SK-N-SH (cell line): Measurements from ENCODE around the gene CFAP97. TPM values are rescaled to one million over a fixed set of nuclear protein-coding genes. Genes with fewer than 3 reads are reported as not detected.

ENCODE experiments used
- CTCF ChIA-PET: fragments of 300-600, 350-600 bp; formaldehyde crosslinking; extraction: SDS; loops from one replicate; lab custom pipeline; 2021; lab: Yijun Ruan, JAX
- POLR2A ChIA-PET: fragments of 350-600 bp; sonication (Branson Sonifier 250); formaldehyde crosslinking; extraction: SDS; loops from one replicate; lab custom pipeline; 2020; ENCODE audit warnings: antibody characterized with exemption, inconsistent platforms; lab: Yijun Ruan, JAX
- DNase-seq: peaks from one replicate; pipeline ENCODE4 v3.0.0; 2012
- H2AFZ ChIP-seq: fragments of 200-600 bp; sonication (generic); 2 replicates; pipeline ENCODE4 v1.8.1; 2016; ENCODE audit warnings: antibody characterized with exemption, mild to moderate bottlenecking, low read depth
- H3F3A ChIP-seq: fragments of 200-600 bp; sonication (generic); replicated peaks from 2 replicates; pipeline ENCODE3; 2016; ENCODE audit warnings: antibody characterized with exemption, mild to moderate bottlenecking; ENCODE audit not compliant: insufficient read depth
- H3K27ac ChIP-seq, 2 experiments: fragments of 200-500 bp in 1 of 2; fragments of 200-600 bp in 1 of 2; sonication (Bioruptor generic) in 1 of 2; sonication (generic), shearing (Covaris generic) in 1 of 2; 2 replicates each; pipeline versions ENCODE4 v1.5.1 to v1.6.1; 2014 to 2016; ENCODE audit warnings: low read depth in 2 of 2, inconsistent platforms in 1 of 2, low read length in 1 of 2, mild to moderate bottlenecking in 1 of 2, mixed read lengths in 1 of 2
- H3K27me3 ChIP-seq: fragments of 200-600 bp; sonication (generic), shearing (Covaris generic); 2 replicates; pipeline ENCODE4 v1.6.1; 2016; ENCODE audit warnings: mixed run types; ENCODE audit not compliant: insufficient read depth
- H3K36me3 ChIP-seq, 2 experiments: fragments of 200-500 bp in 1 of 2; fragments of 200-600 bp in 1 of 2; sonication (Bioruptor generic) in 1 of 2; sonication (generic) in 1 of 2; replicated peaks in 1 of 2; 2 replicates each; pipeline versions ENCODE3 to v1.5.1; 2014 to 2016; ENCODE audit warnings: low read length in 1 of 2, mild to moderate bottlenecking in 1 of 2; ENCODE audit not compliant: insufficient read depth in 2 of 2, control insufficient read depth in 1 of 2
- H3K4me1 ChIP-seq, 2 experiments: fragments of 200-500 bp in 1 of 2; fragments of 200-600 bp in 1 of 2; sonication (Bioruptor generic) in 1 of 2; sonication (generic), shearing (Covaris generic) in 1 of 2; 2 replicates each; pipeline versions ENCODE4 v1.5.1 to v1.6.1; 2014 to 2016; ENCODE audit warnings: low read depth in 1 of 2, low read length in 1 of 2, mixed run types in 1 of 2; ENCODE audit not compliant: insufficient read depth in 2 of 2, control insufficient read depth in 1 of 2
- H3K4me2 ChIP-seq: fragments of 200-600 bp; sonication (generic), shearing (Covaris generic); 2 replicates; pipeline ENCODE4 v1.6.1; 2017; ENCODE audit warnings: mixed run types
- H3K4me3 ChIP-seq, 2 experiments: fragments of 200-500 bp in 1 of 2; fragments of 200-600 bp in 1 of 2; sonication (Bioruptor generic) in 1 of 2; sonication (generic), shearing (Covaris generic) in 1 of 2; 2 replicates each; pipeline versions ENCODE4 v1.5.1 to v1.8.1; 2014 to 2016; ENCODE audit warnings: low read depth in 2 of 2, inconsistent platforms in 1 of 2, low read length in 1 of 2, mild to moderate bottlenecking in 1 of 2, mixed read lengths in 1 of 2, moderate library complexity in 1 of 2
- H3K79me2 ChIP-seq: fragments of 200-600 bp; sonication (generic); 2 replicates; pipeline ENCODE4 v1.8.1; 2017; ENCODE audit warnings: mild to moderate bottlenecking; ENCODE audit not compliant: insufficient read depth
- H3K9ac ChIP-seq: fragments of 200-600 bp; sonication (generic); 2 replicates; pipeline ENCODE4 v1.6.1; 2017; ENCODE audit warnings: mixed run types
- H3K9me2 ChIP-seq: fragments of 200-600 bp; sonication (generic); 2 replicates; pipeline ENCODE4 v1.6.1; 2017; ENCODE audit warnings: mixed run types
- H3K9me3 ChIP-seq: fragments of 200-600 bp; sonication (generic); 2 replicates; pipeline ENCODE4 v1.6.1; 2017; ENCODE audit warnings: mixed run types, mild to moderate bottlenecking, moderate library complexity
- H4K20me1 ChIP-seq: fragments of 200-600 bp; sonication (generic); 2 replicates; pipeline ENCODE4 v1.6.1; 2017; ENCODE audit warnings: mild to moderate bottlenecking, mixed run types; ENCODE audit not compliant: insufficient read depth
- ELF1 ChIP-seq: IDR thresholded peaks from 2 replicates; pipeline ENCODE4 v1.4.0; 2012
- EZH2phosphoT487 ChIP-seq: fragments of 200-600 bp; sonication (generic); IDR thresholded peaks from 2 replicates; pipeline ENCODE4 v1.6.1; 2017; ENCODE audit warnings: low read depth, mixed run types, mild to moderate bottlenecking, antibody characterized with exemption, moderate library complexity, borderline replicate concordance
- FOXM1 ChIP-seq: IDR thresholded peaks from 2 replicates; pipeline ENCODE4 v1.4.0; 2012; ENCODE audit warnings: low read depth, mild to moderate bottlenecking
- MAX ChIP-seq: IDR thresholded peaks from 2 replicates; pipeline ENCODE4 v1.4.0; 2012; ENCODE audit warnings: low read depth
- NFIC ChIP-seq: IDR thresholded peaks from 2 replicates; pipeline ENCODE4 v1.4.0; 2012; ENCODE audit warnings: borderline replicate concordance
- RAD21 ChIP-seq: IDR thresholded peaks from 2 replicates; pipeline ENCODE4 v1.6.1; 2012; ENCODE audit warnings: mild to moderate bottlenecking, low read length
- REST ChIP-seq: IDR thresholded peaks from 2 replicates; pipeline ENCODE4 v1.6.1; 2012; ENCODE audit warnings: mild to moderate bottlenecking, low read depth, low read length, moderate library complexity
- TAF1 ChIP-seq: IDR thresholded peaks from 2 replicates; pipeline ENCODE4 v1.6.1; 2012; ENCODE audit warnings: low read depth, mild to moderate bottlenecking, low read length, moderate library complexity, borderline replicate concordance
- TEAD4 ChIP-seq: IDR thresholded peaks from 2 replicates; pipeline ENCODE4 v1.4.0; 2012; ENCODE audit warnings: mild to moderate bottlenecking, borderline replicate concordance; ENCODE audit not compliant: insufficient read depth
- YY1 ChIP-seq: IDR thresholded peaks from 2 replicates; pipeline ENCODE4 v1.4.0; 2012; ENCODE audit warnings: low read depth, mild to moderate bottlenecking
- WGBS: methylation state at CpG from one replicate; pipeline ENCODE4 v1.1.6; 2017; ENCODE audit warnings: low lambda C conversion rate; 5-methylcytosine and 5-hydroxymethylcytosine counted together
- polyA plus RNA-seq, 3 experiments: library from polyadenylated mRNA; depleted of rRNA; stranded (reverse); fragments of >200 nt; gene quantifications; 2 replicates each; pipeline ENCODE4 v1.2.3, GENCODE V29; 2012

Gene CFAP97
- polyA plus RNA-seq, 1 of the 3 experiments (the other 2 are of a cell fraction): 10.6 TPM

- Histone ChIP-seq H3K4me3 (no peak overlapping the region), H3K9ac (no peak overlapping the region), H3K4me2 (no peak overlapping the region), H4K20me1 (no peaks in the 10 kb centered on the region), H3K9me2 (no peaks in the 10 kb centered on the region), H3K27me3 (no peaks in the 10 kb centered on the region), H3K27ac (no peak overlapping the region), H3F3A (peaks cover 18% of the 10 kb centered on the region), H3K9me3 (no peaks in the 10 kb centered on the region), H2AFZ (no peak overlapping the region), H3K79me2 (peaks cover 78% of the 10 kb centered on the region), H3K36me3 (peaks cover 0 to 33% of the 10 kb centered on the region in 2 experiments), H3K4me1 (peaks cover 9 to 10% of the 10 kb centered on the region in 2 experiments; a peak in 3 of 4 replicates)
- ChIA-PET POLR2A (no interaction called here), CTCF (interaction anchor here (1.1 kb wide), 1 partner anchor 40 kb away, joined by 3 read pairs; no protein-coding TSS in a partner anchor)
- TF ChIP-seq ELF1 (no peak), RAD21 (no peak), TAF1 (no peak), EZH2phosphoT487 (no peak), TEAD4 (no peak), NFIC (no peak), REST (no peak), FOXM1 (no peak)
- 96% methylated on average over 3 of the region's 3 CpGs for WGBS
- DNase-seq: no peak
These were observed 44.7 kb upstream of the CFAP97 start for GRCh38 chr4:185248393-185249039.

- peak overlapping the region in 1 of 2 experiments; percentile 23; a peak in 1 of 4 replicates for H3K27ac ChIP-seq
- peaks cover 0 to 26% of the 10 kb centered on the region in 2 experiments for H3K36me3 ChIP-seq
- H4K20me1 ChIP-seq: no peaks in the 10 kb centered on the region
- peak overlapping the region; percentile 20; the same call in 1 of the 2 replicates for H3K4me2 ChIP-seq
- peaks cover 9 to 10% of the 10 kb centered on the region in 2 experiments; a peak in 3 of 4 replicates for H3K4me1 ChIP-seq
- POLR2A ChIA-PET: no interaction called here
- H3K4me3 ChIP-seq: no peak overlapping the region
- H3K9me2 ChIP-seq: no peaks in the 10 kb centered on the region
- H2AFZ ChIP-seq: no peak overlapping the region
- no peak overlapping the region for H3K9ac ChIP-seq
- peaks cover 17% of the 10 kb centered on the region for H3F3A ChIP-seq
- no peaks in the 10 kb centered on the region for H3K9me3 ChIP-seq
- H3K27me3 ChIP-seq: no peaks in the 10 kb centered on the region
- peaks cover 80% of the 10 kb centered on the region for H3K79me2 ChIP-seq
- CTCF ChIA-PET: interaction anchor here (0.8 to 1.9 kb wide), 4 partner anchors 8 to 25 kb away, joined by 3 to 5 read pairs (median 3); no protein-coding TSS in a partner anchor
- 59% methylated on average over 1 of the region's 1 CpG for WGBS
- TF ChIP-seq TAF1 (no peak), ELF1 (no peak), YY1 (no peak), MAX (no peak)
- DNase-seq: no peak
These were observed 43.4 kb upstream of the CFAP97 start for GRCh38 chr4:185247151-185247550.
